Inflammatory macrophage treated with lipopolysaccharide for 4 hours (primary cell): ENCODE measurements around the gene GYS1.

Experiments used
- DNase-seq: peaks from one replicate; pipeline ENCODE4 v3.0.0-alpha.2; 2020

Gene GYS1

DNA sequence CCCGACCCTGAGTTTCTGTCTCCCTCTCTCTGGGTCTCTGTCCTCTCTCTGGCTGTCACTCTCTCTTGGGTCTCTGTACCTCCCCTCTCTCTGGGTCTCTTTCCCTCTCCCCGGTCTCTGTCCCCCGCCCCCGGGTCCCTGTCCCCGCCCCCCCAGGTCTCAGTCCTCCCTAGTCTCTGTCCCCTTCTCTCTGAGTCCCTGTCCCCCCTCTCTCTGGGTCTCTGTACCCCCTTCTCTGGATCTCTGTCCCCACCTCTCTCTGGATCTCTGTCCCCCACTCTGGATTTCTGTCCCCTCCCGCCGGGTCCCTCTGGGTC is 30.3 kb downstream of the GYS1 start:
- DNase-seq: no peak

DNA sequence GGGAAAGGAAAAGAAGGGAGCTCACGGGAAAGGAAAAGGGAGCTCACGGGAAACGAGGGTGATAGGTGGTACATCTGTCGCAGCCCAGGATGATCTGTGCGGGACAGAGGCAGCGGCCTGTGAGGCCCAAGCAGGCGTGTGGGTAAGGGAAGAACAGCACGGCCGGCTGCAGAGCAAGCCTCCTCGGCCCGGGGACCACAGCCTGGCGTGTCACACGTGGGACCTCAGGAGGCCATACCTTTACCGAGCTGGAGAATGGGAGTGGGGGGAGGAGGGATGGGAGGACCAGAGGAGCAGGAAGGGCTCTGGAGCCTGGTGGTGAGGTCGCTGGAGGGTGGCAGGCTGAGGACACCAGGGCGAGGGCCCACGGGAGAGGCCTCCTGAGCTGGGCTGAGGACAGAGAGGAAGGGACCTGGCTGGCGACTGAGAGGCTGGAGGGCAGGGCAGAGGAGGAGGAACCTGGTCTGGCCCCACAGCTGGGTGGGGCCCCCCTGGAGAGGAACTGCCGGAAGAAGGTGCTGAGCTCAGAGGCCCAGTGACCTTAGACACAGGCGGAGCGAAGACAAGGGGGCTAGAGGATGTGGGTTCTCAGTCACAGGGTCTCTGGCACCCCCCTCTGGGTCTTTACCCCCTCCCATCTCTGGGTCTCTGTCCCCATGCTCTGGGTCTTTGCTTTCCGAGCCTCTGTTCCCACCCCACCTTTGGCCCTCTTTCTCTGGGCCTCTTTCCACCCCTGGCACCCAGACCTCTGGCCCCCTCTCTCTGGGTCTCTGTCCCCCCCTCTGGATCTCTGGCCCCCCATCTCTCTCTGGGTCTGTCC is 30.9 kb downstream of the GYS1 start:
- peak; percentile 87 for DNase-seq

DNA sequence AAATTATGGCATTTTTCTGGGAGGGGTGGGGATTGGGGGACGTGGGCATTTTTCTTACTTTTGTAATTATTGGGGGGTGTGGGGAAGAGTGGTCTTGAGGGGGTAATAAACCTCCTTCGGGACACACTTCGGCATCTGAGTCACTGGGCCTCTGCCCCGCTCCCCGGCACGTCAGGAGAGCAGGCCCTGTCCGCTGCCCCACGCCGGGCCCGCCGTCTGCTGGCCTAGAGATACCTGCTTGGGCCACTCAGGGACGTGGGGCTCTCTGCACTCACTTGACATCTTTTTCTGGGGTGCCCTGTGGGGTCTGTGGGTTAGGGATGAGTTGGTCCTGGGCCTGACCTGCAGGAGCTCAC is 31.5 kb downstream of the GYS1 start:
- DNase-seq: no peak

DNA sequence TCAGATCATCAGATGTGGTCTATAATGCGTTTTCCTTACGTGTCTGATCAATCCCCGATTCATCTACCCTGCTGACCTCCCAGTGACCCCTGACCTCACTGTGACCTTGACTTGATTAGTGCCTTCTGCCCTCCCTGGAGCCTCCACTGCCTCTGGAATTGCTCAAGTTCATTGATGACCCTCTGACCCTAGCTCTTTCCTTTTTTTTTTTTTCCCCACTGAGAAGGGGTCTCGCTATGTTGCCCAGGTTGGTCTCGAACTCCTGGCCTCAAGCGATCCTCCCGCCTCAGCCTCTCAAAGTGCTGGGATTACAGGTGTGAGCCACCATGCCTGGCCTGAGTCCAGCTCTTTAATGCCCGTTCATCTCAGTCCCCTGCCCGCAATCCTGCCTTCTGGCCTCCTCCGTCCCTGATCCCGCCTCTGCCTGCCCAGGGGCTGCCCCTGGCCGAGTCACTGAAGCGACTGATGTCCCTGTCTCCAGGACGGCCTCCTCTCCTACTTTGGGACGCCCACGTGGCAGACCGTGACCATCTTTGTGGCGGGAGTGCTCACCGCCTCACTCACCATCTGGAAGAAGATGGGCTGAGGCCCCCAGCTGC is 32.0 kb downstream of the GYS1 start:
- peak; percentile 39 for DNase-seq

DNA sequence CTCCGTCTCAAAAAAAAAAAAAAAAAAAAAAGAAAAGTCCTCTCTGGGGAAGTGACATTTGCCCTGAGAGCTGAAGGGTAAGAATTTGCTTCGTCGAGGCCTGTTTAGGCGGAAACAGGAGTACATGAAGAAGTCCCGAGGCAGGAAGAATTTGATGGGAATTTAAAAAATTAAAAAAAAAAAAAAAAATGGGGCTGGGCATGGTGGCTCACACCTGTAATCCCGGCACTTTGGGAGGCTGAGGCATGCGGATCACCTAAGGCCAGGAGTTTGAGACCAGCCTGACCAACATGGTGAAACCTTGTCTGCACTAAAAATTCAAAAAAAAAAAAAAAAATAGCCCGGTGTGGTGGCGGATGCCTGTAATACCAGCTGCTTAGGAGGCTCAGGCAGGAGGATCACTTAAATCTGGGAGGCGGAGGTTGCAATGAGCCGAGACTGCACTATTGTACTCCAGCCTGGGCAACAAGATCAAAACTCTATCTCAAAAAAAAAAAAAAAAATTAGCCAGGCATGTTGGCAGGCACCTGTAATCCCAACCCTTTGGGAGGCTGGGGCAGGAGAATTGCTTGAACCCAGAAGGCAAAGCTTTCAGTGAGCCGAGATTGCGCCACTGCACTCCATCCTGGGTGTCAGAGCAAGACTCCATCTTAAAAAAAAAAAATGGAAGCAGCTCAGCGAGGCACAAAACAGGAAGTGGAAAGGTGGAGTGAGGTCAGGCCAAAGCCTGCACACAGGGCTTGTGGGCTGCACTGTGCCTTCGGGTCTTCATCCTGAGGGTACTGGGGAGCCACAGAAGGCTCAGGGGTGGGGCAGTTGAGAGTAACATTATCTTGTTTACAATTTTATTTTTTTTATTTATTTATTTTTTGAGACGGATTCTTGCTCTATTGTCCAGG is 33.5 kb downstream of the GYS1 start:
- peak; percentile 67 for DNase-seq

DNA sequence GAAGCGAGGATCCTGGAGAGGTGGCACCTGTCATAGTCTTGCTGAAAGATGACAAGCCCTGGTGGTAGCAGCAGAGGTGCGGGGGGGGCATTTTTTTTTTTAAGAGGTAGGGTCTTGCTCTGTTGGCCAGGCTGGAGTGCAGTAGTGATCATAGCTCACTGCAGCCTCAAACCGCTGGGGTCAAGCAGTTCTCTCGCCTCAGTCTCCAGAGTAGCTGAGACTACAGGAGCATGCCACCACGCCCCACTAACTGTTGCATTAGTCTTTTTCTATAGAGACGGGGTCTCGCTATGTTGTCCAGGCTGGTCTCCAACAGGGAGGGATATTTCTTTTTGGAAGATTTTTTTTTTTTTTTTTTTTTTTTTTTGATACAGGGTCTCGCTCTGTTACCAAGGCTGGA is 35.1 kb downstream of the GYS1 start:
- DNase-seq: no peak

DNA sequence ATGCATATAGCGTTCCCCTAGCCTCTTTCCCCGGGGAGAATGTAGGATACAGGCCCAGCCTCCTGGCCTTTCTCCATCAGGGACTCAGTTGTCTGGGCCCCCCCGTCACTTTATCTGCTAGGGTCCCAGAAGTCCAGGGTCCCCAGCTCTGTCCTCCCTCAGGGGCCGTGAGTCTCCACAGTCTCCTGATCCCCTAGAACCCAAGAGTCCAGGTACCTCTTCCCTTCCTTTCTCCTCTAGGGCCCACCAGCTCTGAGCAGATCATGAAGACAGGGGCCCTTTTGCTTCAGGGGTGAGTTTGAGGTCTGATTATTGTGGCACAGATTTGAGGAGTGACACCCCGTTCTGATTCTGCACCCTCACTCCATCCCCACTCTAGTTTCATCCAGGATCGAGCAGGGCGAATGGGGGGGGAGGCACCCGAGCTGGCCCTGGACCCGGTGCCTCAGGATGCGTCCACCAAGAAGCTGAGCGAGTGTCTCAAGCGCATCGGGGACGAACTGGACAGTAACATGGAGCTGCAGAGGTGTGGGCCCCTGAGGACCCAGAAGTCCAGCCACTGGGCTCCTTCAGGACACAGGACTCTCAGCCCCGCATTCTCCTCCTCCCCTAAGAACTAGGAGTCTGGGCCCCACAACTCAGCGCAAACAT is 37.7 kb downstream of the GYS1 start:
- no peak for DNase-seq

DNA sequence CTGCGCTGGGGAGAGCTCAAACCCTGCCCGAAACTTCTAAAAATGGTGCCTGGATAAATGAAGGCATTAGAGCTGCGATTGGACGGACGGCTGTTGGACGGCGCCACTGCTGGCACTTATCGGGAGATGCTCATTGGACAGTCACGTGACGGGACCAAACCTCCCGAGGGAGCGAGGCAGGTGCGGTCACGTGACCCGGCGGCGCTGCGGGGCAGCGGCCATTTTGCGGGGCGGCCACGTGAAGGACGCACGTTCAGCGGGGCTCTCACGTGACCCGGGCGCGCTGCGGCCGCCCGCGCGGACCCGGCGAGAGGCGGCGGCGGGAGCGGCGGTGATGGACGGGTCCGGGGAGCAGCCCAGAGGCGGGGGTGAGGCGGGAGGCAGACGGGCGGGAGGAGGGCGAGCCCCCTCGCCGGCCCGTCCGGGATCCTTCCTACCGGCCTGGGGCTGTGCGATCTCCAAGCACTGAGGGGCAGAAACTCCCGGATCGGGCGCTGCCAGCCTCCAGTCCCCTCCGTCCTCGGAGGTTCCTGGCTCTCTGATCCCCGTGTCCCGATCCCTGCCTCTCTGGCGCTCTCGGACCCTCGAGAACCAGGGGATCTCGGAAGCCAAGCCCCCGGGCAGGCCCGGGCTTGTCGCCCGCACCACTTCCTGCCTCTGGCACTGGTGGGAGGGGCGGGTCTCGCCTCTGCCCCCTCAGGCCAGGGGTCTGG is 38.4 kb downstream of the GYS1 start, which contains the start of gene BAX:
Gene BAX, plus strand, starts transcription at position 281 of the 713 bp plus-strand sequence. Its CDS starts 54 bp downstream, at position 335.
- peak; percentile 83 for DNase-seq

DNA sequence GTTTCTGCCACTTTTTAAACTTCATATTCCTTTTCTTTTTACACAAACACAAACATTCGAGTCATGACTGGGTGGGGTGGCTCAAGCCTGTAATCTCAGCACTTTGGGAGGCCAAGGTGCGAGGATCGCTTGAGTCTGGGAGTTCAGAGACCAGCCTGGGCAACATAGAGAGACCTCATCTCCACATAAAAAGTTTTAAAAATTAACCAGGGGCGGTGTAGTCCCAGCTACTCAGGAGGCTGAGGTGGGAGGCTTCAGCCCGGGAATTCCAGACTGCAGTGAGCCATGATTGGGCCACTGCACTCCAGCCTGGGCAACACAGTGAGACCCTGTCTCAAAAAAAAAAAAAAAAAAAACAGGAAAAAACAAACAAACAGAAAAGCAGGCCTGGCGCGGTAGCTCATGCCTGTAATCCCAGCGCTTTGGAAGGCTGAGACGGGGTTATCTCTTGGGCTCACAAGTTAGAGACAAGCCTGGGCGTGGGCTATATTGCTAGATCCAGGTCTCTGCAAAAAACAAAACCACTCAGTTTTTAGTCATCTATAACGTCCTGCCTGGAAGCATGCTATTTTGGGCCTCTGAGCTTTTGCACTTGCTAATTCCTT is 39.0 kb downstream of the GYS1 start:
- DNase-seq: no peak

DNA sequence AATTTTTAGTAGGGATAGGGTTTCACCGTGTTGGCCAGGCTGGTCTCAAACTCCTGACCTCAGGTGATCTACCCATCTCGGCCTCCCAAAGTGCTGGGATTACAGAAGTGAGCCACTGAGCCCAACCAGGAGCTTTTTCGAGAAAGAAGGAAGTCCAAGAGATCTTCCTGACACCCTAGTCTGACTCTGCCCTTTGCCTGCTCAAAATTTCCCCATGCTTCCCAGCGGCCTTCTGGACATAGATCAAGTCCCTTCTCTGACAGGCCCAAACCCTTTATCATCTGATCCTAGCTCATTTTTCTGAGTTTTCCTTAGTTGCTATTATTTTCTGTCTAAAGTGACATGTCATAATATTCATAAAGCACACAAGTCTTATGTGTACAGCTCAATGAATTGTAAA is 40.0 kb downstream of the GYS1 start:
- DNase-seq: no peak

DNA sequence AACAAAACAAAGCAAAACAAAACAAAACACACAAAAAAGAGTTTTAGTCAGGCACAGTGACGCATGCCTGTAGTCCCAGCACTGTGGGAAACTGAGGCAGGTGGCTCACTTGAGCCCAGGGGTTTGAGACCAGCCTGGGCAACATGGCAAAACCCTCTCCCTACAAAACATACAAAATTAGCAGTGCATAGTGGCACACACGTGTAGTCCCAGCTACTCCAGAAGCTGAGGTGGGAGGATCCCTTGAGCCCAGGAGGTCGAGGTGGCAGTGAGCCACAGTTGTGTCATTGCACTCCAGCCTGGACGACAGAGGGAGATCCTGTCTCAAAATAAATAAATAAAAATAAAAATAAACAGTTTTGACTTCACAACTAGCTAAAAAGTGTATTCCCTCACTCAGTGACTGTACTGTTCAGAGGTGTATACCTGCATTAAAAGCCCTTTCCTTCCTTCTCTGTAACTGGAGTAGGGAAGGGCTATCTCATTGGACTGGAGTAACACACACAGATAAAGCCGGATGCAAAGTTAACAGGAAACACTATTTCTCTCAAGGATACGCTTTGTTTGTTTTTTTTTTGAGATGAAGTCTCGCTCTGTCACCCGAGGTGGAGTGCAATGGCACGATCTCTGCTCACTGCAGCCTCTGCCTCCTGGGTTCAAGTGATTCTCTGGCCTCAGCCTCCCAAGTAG is 42.1 kb downstream of the GYS1 start:
- DNase-seq: no peak

DNA sequence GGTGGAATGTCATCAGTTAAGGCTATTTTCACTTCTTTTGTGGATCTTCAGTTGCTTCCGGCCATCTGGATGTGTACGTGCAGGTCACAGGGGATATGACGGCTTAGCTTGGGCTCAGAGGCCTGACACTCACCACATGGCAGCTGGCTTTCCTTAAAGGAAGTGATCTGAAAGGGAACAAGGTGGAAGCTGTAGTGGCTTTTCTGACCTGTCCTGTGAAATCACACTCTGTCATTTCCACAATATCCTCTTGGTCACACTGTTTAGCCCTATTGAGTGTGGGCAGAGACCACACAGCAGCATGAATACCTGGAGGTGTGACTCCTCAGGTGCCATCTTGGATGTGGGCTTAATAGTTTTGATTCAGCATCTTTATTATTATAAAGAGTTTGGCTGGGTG is 43.0 kb downstream of the GYS1 start:
- peak; percentile 24 for DNase-seq

DNA sequence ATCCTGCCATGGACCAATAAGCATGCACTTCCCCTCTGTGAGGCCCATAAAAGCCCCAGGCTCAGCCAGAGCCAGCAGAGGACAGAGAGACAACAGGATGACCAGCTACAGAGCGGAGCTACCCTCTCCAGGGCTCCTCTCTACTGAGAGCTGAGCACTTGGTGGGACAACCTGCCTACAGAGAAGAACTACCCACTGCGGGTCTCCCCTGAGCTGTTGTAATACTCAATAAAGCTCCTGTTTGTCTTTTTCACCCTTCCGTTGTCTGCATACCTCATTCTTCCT is 45.9 kb downstream of the GYS1 start:
- no peak for DNase-seq

DNA sequence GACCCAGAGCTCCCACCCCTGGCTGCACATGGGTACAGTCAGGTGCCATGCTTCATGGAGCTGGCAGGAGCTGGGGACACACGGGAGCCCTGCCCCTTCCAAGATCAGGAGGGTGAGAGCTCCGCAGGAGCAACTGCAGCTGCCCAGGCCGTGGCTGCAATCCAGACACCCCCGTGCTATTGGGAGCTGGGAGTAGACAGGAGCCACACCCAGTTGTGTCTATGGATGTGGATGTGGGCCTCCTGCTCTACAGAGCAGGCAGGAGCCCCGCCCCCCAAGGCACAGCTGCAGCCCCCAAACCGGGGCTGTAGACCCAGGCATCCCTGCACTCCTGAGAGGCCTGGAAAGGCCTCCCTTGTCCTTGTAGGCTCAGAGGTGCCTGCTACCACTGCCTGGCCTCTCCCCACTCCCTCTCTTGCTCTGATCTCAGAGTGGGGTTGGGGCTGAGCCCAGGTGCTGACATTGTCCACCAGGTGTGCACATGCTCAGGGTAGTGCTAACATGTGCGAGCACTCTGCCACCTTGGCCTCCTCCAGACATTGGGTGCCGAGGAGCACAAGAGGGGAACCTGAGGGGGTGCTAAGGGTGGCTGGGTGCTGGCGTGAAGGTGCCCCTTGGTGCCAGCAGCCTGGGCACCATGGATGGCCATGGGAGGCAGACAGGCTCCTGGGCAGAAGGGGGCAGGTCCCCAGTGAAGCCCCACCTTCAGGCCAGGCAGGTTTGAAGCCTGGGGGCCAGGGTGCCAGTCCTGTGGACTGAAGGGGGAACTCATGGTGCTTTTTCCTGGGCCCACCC is 46.4 kb downstream of the GYS1 start:
- DNase-seq: no peak

DNA sequence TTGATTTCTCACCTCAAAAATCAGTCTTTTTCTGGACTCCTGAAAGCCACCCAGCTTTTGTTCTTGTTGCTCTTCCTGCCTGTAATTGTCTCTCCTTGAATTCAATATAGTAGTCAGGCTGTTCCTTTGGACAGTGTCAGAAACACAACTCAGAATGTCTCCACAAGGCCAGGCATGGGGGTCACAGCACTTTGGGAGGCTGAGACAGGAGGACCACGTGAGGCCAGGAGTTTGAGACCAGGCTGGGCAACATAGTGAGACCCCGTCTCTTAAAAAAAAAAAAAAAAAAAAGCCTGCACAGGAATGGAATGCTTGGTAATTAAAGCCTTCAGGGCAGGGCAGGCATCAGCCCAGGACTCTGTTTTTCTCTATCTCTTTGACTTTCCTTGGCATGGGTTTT is 47.3 kb downstream of the GYS1 start:
- no peak for DNase-seq

DNA sequence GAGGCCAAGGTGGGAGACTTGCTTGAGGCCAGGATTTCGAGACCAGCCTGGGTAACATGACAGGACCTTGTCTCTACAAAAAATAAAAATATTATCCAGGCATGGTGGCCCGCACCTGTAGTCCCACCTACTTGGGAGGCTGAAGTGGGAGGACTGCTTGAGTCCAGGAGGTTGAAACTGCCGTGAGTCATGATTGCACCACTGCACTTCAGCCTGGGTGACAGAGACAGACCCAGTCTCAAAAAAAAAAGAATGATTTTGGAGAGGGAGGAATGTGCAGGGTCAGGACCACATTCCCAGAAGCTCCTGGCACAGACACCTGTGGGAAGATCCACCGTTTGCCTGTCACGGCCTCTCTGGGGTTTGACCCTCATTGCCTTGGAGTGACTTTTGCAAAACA is 47.7 kb downstream of the GYS1 start:
- no peak for DNase-seq

DNA sequence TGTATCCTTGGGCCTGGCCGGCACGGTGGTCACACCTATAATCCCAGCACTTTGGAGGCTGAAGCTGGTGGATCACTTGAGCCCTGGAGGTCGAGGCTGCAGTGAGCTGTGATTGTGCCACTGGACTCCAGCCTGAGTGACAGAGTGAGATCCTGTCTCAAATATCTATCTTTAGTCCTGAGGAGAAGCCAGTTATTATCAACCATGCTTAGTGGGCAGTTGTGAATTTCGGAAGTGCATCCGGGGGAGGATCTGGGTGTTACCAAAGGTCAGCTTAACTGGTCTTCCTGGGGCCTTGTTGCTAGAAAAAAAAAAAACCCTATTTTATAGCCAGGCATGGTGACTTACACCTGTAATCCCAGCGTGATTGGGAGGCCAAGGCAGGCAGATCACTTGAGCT is 50.0 kb downstream of the GYS1 start:
- DNase-seq: no peak

DNA sequence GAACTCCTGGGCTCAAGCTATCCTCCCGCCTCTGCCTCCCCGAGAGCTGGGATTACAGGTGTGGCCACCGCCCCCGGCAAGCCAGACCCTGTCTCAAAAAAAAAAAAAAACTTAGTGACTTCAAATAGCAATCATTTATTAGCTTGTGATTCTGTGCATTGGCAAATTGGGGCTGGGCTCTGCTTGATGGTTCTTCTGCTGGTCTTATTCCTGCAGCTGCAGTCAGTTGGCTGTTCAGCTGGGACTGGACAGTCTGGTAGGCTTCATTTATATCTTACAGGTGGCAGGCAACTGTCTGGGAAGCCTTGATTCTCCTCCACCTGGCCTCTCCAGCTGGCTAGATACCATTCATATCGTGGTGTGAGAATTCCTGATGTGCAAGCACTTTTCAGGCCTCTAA is 52.2 kb downstream of the GYS1 start:
- no peak for DNase-seq

DNA sequence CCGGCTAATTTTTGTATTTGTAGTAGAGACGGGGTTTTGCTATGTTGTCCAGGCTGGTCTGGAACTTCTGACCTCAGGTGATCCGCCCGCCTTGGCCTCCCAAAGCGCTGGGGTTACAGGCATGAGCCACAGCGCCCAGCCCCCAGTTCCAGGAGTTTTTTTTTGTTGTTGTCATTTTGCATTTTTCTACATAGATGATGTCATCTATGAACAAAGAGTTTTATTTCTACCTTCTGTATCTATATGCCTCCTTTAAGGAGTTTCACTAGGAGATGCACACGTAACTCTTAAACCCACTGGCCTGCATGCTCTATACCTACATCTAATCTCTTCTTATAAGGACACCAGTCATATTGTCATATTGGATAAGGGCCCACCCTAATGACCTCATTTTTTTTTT is 54.9 kb downstream of the GYS1 start:
- DNase-seq: no peak

DNA sequence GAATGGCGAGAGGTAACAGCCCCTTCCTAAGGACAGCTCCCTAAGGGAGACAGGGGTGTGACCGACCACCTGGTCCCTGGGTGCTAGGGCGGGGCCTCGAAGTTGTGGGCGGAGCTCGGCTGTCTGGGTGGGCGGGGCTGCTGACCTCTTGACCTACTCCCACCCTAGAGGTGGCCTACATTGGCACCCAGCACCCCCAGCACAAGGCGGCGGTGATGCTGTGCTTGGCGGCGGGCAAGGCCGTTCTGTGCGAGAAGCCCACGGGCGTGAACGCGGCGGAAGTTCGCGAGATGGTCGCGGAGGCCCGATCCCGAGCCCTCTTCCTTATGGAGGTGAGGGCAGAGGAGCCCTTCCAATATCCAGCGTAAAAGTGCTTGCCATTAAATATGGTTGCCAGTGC is 57.2 kb downstream of the GYS1 start:
- no peak for DNase-seq

DNA sequence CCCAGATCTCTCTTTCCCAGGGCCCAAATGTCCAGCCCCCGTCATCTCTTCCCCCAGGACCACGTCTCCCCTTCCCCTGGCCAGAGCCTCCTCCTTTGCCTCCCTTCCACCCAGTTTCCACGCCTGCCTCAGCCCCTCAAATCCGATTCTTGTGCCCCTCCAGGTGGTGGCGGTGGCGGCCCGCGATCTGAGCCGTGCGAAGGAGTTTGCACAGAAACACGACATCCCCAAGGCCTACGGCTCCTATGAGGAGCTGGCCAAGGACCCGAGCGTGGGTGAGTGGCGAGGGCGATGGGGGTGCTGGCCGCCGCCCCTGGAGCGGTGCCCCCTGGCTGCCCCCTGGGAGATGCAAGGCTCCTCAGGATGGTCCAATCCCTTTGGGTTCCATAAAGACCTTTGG is 58.3 kb downstream of the GYS1 start:
- DNase-seq: no peak
